Panc1 (cell line): ENCODE results near the gene DYRK1A. TPM values are rescaled to one million over a fixed set of nuclear protein-coding genes. Genes with fewer than 3 reads are reported as not detected.

Experiments used
- ATAC-seq: fragments of 200-7000 bp; cut with Tn5 transposase; 2 replicates; pipeline ENCODE4 v1.9.1; 2020; ENCODE audit warnings: mild to moderate bottlenecking, moderate library complexity
- BruUV-seq: library from RNA; stranded (reverse); fragments of 400-500 nt; replicated peaks from 2 replicates; lab custom pipeline; 2021; lab: Mats Ljungman, UMichigan
- CTCF ChIA-PET: fragments of 300-600 bp; sonication (Branson Sonifier 250); formaldehyde crosslinking; loops from one replicate; lab custom pipeline; 2022; ENCODE audit warnings: antibody characterized with exemption; lab: Charles Lee
- POLR2A ChIA-PET: fragments of 300-600 bp; sonication (Branson Sonifier 250); formaldehyde crosslinking; loops from one replicate; lab custom pipeline; 2022; ENCODE audit warnings: antibody characterized with exemption; lab: Charles Lee
- DNase-seq: peaks from one replicate; pipeline ENCODE4 v3.0.0-alpha.2; 2010; ENCODE audit warnings: low read depth, low spot score
- H3K27ac ChIP-seq: 2 replicates; pipeline ENCODE4 v1.5.1; 2011; ENCODE audit warnings: mild to moderate bottlenecking, low read length, inconsistent platforms
- H3K27me3 ChIP-seq: fragments of 200-500 bp; sonication (Bioruptor generic); 2 replicates; pipeline ENCODE4 v1.6.0; 2014; ENCODE audit warnings: low read length, inconsistent platforms; ENCODE audit not compliant: control insufficient read depth, insufficient read depth
- H3K36me3 ChIP-seq: fragments of 200-500 bp; sonication (Bioruptor generic); 2 replicates; pipeline ENCODE4 v1.5.1; 2014; ENCODE audit warnings: inconsistent platforms, mild to moderate bottlenecking, low read length, moderate library complexity; ENCODE audit not compliant: control insufficient read depth, insufficient read depth
- H3K4me1 ChIP-seq: 2 replicates; pipeline ENCODE4 v1.5.1; 2011; ENCODE audit warnings: inconsistent platforms, mild to moderate bottlenecking, low read length, moderate library complexity; ENCODE audit not compliant: control insufficient read depth, insufficient read depth
- H3K4me3 ChIP-seq, 2 experiments: 2 replicates each; pipeline ENCODE4 v1.5.1; 2011 to 2012; ENCODE audit warnings: low read depth in 2 of 2, low read length in 2 of 2, mild to moderate bottlenecking in 2 of 2, inconsistent platforms in 1 of 2, moderate library complexity in 1 of 2
- H3K9me3 ChIP-seq: fragments of 200-500 bp; sonication (Bioruptor generic); 2 replicates; pipeline ENCODE4 v1.5.1; 2014; ENCODE audit warnings: low read depth, mild to moderate bottlenecking, inconsistent platforms, low read length, moderate library complexity; ENCODE audit not compliant: control insufficient read depth, insufficient read depth
- POLR2AphosphoS5 ChIP-seq: IDR thresholded peaks from 2 replicates; pipeline ENCODE4 v1.6.1; 2012; ENCODE audit warnings: mild to moderate bottlenecking, low read depth, low read length, moderate library complexity
- SIN3A ChIP-seq: IDR thresholded peaks from 2 replicates; pipeline ENCODE4 v1.6.1; 2012; ENCODE audit warnings: low read depth, mild to moderate bottlenecking, low read length, moderate library complexity, borderline replicate concordance; ENCODE audit not compliant: insufficient read depth
- TCF7L2 ChIP-seq: IDR thresholded peaks from 2 replicates; pipeline ENCODE4 v1.6.1; 2011; ENCODE audit warnings: mild to moderate bottlenecking, low read depth, low read length, inconsistent platforms
- in situ Hi-C: cut with HindIII; loops from 2 replicates; pipeline ENCODE4 v1.10.0; 2016; ENCODE audit warnings: low sequenced_read_pairs, low pct_unique_long_range_greater_than_20kb
- intact Hi-C: fragments of 100-400 bp; cut with micrococcal nuclease; formaldehyde crosslinking; loops from one replicate; pipeline ENCODE4 v1.10.0; 2022; ENCODE audit not compliant: unreplicated experiment
- total RNA-seq: library from RNA; stranded (reverse); gene quantifications from one replicate; pipeline ENCODE4 v1.2.1, GENCODE V29; 2021; ENCODE audit not compliant: unreplicated experiment
- TF ChIP-seq, protein P1 (sequence below): fragments of 450-650 bp; IDR thresholded peaks from 2 replicates; pipeline ENCODE4 v1.5.1; 2017; ENCODE audit warnings: mild to moderate bottlenecking
- TF ChIP-seq, protein P2 (sequence below), 2 experiments: IDR thresholded peaks; 2 replicates each; pipeline ENCODE4 v1.6.1; 2011 to 2012; ENCODE audit warnings: low read depth in 2 of 2, control low read depth in 1 of 2, low read length in 1 of 2, mild to moderate bottlenecking in 1 of 2, moderate library complexity in 1 of 2; ENCODE audit not compliant: insufficient read depth in 1 of 2

DYRK1A gene
- total RNA-seq, 1 experiment from 2014 or later = 36.1 TPM

DNA sequence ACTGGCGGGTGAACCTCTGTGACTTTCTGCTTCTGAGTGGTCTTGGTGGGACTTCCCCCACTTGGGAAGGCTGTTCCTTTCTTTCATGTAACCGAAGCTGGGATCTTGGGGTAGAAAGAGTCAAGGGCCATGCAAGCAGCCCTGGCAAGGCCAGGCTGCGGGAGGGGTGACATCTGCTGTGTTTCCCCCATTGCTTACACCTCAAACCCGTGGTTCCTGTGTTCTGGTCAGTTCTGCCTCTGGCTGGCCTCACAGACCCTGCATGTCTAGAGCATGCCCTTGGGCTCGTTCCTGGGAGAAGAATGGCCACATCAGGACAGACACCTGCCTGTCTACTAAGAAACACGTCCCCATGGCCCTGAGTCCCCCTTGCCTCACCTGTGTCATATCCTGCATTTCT, 207.7 kb downstream of the DYRK1A start:
- ATAC-seq (no peak), DNase-seq (no peak)
- TF ChIP-seq POLR2AphosphoS5 (no peak), TCF7L2 (no peak), SIN3A (no peak)
- TF ChIP-seq, protein P1, sequence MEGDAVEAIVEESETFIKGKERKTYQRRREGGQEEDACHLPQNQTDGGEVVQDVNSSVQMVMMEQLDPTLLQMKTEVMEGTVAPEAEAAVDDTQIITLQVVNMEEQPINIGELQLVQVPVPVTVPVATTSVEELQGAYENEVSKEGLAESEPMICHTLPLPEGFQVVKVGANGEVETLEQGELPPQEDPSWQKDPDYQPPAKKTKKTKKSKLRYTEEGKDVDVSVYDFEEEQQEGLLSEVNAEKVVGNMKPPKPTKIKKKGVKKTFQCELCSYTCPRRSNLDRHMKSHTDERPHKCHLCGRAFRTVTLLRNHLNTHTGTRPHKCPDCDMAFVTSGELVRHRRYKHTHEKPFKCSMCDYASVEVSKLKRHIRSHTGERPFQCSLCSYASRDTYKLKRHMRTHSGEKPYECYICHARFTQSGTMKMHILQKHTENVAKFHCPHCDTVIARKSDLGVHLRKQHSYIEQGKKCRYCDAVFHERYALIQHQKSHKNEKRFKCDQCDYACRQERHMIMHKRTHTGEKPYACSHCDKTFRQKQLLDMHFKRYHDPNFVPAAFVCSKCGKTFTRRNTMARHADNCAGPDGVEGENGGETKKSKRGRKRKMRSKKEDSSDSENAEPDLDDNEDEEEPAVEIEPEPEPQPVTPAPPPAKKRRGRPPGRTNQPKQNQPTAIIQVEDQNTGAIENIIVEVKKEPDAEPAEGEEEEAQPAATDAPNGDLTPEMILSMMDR = no peak
- TF ChIP-seq, protein P2, sequence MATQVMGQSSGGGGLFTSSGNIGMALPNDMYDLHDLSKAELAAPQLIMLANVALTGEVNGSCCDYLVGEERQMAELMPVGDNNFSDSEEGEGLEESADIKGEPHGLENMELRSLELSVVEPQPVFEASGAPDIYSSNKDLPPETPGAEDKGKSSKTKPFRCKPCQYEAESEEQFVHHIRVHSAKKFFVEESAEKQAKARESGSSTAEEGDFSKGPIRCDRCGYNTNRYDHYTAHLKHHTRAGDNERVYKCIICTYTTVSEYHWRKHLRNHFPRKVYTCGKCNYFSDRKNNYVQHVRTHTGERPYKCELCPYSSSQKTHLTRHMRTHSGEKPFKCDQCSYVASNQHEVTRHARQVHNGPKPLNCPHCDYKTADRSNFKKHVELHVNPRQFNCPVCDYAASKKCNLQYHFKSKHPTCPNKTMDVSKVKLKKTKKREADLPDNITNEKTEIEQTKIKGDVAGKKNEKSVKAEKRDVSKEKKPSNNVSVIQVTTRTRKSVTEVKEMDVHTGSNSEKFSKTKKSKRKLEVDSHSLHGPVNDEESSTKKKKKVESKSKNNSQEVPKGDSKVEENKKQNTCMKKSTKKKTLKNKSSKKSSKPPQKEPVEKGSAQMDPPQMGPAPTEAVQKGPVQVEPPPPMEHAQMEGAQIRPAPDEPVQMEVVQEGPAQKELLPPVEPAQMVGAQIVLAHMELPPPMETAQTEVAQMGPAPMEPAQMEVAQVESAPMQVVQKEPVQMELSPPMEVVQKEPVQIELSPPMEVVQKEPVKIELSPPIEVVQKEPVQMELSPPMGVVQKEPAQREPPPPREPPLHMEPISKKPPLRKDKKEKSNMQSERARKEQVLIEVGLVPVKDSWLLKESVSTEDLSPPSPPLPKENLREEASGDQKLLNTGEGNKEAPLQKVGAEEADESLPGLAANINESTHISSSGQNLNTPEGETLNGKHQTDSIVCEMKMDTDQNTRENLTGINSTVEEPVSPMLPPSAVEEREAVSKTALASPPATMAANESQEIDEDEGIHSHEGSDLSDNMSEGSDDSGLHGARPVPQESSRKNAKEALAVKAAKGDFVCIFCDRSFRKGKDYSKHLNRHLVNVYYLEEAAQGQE (IDR thresholded peaks at IDR 0.05; ENCODE audit: insufficient read depth in 1 of 2, low read depth in 2 of 2, low read length in 1 of 2) = no peak
- BruUV-seq = no TSS peak
- in situ Hi-C loops (no loop called here), intact Hi-C loops (no loop called here)
- no peaks in the 10 kb centered on the region for H3K36me3 ChIP-seq
- no peaks in the 10 kb centered on the region for H3K4me1 ChIP-seq
- no peaks in the 10 kb centered on the region for H3K27me3 ChIP-seq
- no peak overlapping the region for H3K27ac ChIP-seq
- H3K4me3 ChIP-seq = no peak overlapping the region
- peaks cover 9% of the 10 kb centered on the region; the same call in 1 of the 2 replicates for H3K9me3 ChIP-seq
- ChIA-PET CTCF (no interaction called here), POLR2A (no interaction called here)

DNA sequence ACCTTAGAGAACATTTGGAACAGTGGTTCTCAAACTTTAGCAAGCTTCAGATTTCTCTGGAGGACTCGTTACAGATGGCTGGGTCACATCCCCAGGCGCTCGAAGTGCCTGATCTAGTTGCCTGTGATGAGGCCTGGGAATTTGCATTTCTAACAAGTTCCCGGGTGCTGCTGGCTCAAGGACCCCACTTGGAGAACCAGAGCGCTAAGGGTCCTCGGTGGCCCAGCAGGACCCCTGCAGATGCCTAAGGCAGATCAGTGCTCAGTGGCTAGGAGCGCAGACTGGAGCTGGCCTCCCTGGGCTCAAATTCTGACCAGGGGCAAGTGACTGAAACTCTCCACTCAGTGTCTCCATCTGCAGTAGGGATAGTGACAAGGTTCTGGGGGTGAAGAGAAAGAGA, 208.2 kb downstream of the DYRK1A start:
- intact Hi-C loops (no loop called here), in situ Hi-C loops (no loop called here)
- Histone ChIP-seq H3K27me3 (no peaks in the 10 kb centered on the region), H3K9me3 (peaks cover 9% of the 10 kb centered on the region; the same call in 1 of the 2 replicates), H3K27ac (no peak overlapping the region), H3K4me1 (no peaks in the 10 kb centered on the region), H3K4me3 (no peak overlapping the region), H3K36me3 (no peaks in the 10 kb centered on the region)
- ChIA-PET CTCF (no interaction called here), POLR2A (no interaction called here)
- BruUV-seq = no TSS peak
- ATAC-seq = no peak
- TF ChIP-seq, protein P2 (IDR thresholded peaks at IDR 0.05; ENCODE audit: insufficient read depth in 1 of 2, low read depth in 2 of 2, low read length in 1 of 2) = no peak
- TF ChIP-seq SIN3A = no peak
- no peak for DNase-seq
